HG02759 (cell line): ENCODE data around the gene MAP2K5.

ENCODE experiments used
- ATAC-seq: cut with Tn5 transposase; IDR thresholded peaks from one replicate; pipeline ENCODE4 v1.9.1; 2021; ENCODE audit warnings: mild to moderate bottlenecking, moderate library complexity; ENCODE audit not compliant: unreplicated experiment

MAP2K5 gene

GRCh38 chr15:67521029-67521782, 21.3 kb upstream of the MAP2K5 start, which contains the start of gene C15orf61:
Gene C15orf61, plus strand, starts transcription at chr15:67521131. Its CDS starts 118 bp downstream, at chr15:67521249.
- ATAC-seq: peak; percentile 77

GRCh38 chr15:67521783-67522568, 20.5 kb upstream of the MAP2K5 start:
- no peak for ATAC-seq

- no peak for ATAC-seq
Measured at GRCh38 chr15:67523330-67523729, 19.2 kb upstream of the MAP2K5 start.

- no peak for ATAC-seq
Measured at GRCh38 chr15:67524235-67524634, 18.3 kb upstream of the MAP2K5 start.

- no peak for ATAC-seq
Measured at GRCh38 chr15:67528513-67528912, 14.0 kb upstream of the MAP2K5 start.

GRCh38 chr15:67531379-67531914, 11.1 kb upstream of the MAP2K5 start:
- ATAC-seq: no peak

GRCh38 chr15:67533873-67534272, 8.6 kb upstream of the MAP2K5 start:
- no peak for ATAC-seq

- no peak for ATAC-seq
Measured at GRCh38 chr15:67534360-67534759, 8.1 kb upstream of the MAP2K5 start.

GRCh38 chr15:67537771-67538170, 4.7 kb upstream of the MAP2K5 start:
- no peak for ATAC-seq

- no peak for ATAC-seq
Measured at GRCh38 chr15:67543348-67543718, 830 bp downstream of the MAP2K5 start.

GRCh38 chr15:67544475-67544874, 2.0 kb downstream of the MAP2K5 start:
- no peak for ATAC-seq

GRCh38 chr15:67545864-67546263, 3.4 kb downstream of the MAP2K5 start:
- no peak for ATAC-seq

- ATAC-seq: no peak
Measured at GRCh38 chr15:67547064-67547463, 4.6 kb downstream of the MAP2K5 start.

- no peak for ATAC-seq
Measured at GRCh38 chr15:67547836-67548235, 5.3 kb downstream of the MAP2K5 start.

GRCh38 chr15:67548236-67548852, 5.8 kb downstream of the MAP2K5 start:
- no peak for ATAC-seq

GRCh38 chr15:67548862-67549651, 6.6 kb downstream of the MAP2K5 start:
- ATAC-seq: no peak

GRCh38 chr15:67549736-67550135, 7.2 kb downstream of the MAP2K5 start:
- no peak for ATAC-seq

GRCh38 chr15:67550522-67550921, 8.0 kb downstream of the MAP2K5 start:
- ATAC-seq: no peak

GRCh38 chr15:67551207-67551743, 8.8 kb downstream of the MAP2K5 start:
- no peak for ATAC-seq

- no peak for ATAC-seq
Measured at GRCh38 chr15:67554580-67554979, 12.1 kb downstream of the MAP2K5 start.
